ENCODE results near the gene CCDC73.

GRCh38 chr11:32826113-32826512 is 31.7 kb upstream of the CCDC73 start:
- TF ChIP-seq CTCF (IDR thresholded peaks at IDR 0.05 in 4 of 5, conservative IDR thresholded peaks at IDR 0.05 in 1 of 5) (no peak), POLR2A (IDR thresholded peaks at IDR 0.05) (no peak)
